Fibroblast of skin of right quadriceps (primary cell): Measurements from ENCODE around the gene MECP2.
"Not testable (repeated sequence)": the region's sequence is repeated elsewhere in the genome, so short reads cannot be mapped to it uniquely, and the experiment has no call there.

ENCODE experiments used
- DNase-seq: peaks from one replicate; pipeline ENCODE4 v3.0.0-alpha.2; 2013

MECP2 gene

GRCh38 chrX:154097589-154098541 lies at the start of gene MECP2:
Gene MECP2, minus strand, starts transcription at chrX:154097717.
- DNase-seq = peak; percentile 91

- DNase-seq = not testable (repeated sequence)
Measured at GRCh38 chrX:154144010-154144409, 46.5 kb upstream of the MECP2 start, which contains the start of gene OPN1LW. Gene OPN1LW, plus strand, starts transcription at chrX:154144243. Its CDS starts 41 bp downstream, at chrX:154144284.

GRCh38 chrX:154142950-154143745 lies 45.6 kb upstream of the MECP2 start:
- DNase-seq = no peak

- DNase-seq = no peak
Measured at GRCh38 chrX:154142386-154142785, 44.9 kb upstream of the MECP2 start.

GRCh38 chrX:154140742-154141141 lies 43.2 kb upstream of the MECP2 start:
- DNase-seq = no peak

- DNase-seq = no peak
Measured at GRCh38 chrX:154140206-154140605, 42.7 kb upstream of the MECP2 start.

- DNase-seq = no peak
Measured at GRCh38 chrX:154138857-154139256, 41.3 kb upstream of the MECP2 start.

GRCh38 chrX:154136627-154137161 lies 39.2 kb upstream of the MECP2 start:
- peak; percentile 41 for DNase-seq

GRCh38 chrX:154135458-154136229 lies 38.1 kb upstream of the MECP2 start:
- DNase-seq = no peak

GRCh38 chrX:154132366-154132765 lies 34.8 kb upstream of the MECP2 start:
- DNase-seq = no peak

- no peak for DNase-seq
Measured at GRCh38 chrX:154131955-154132354, 34.4 kb upstream of the MECP2 start.

- DNase-seq = no peak
Measured at GRCh38 chrX:154126101-154126500, 28.6 kb upstream of the MECP2 start.

- DNase-seq = no peak
Measured at GRCh38 chrX:154125391-154126040, 28.0 kb upstream of the MECP2 start.

GRCh38 chrX:154123241-154124219 lies 26.0 kb upstream of the MECP2 start:
- no peak for DNase-seq

- DNase-seq = no peak
Measured at GRCh38 chrX:154121961-154122360, 24.4 kb upstream of the MECP2 start.

GRCh38 chrX:154121207-154121606 lies 23.7 kb upstream of the MECP2 start:
- no peak for DNase-seq

- no peak for DNase-seq
Measured at GRCh38 chrX:154120567-154120966, 23.1 kb upstream of the MECP2 start.

- no peak for DNase-seq
Measured at GRCh38 chrX:154117566-154117965, 20.0 kb upstream of the MECP2 start.

GRCh38 chrX:154116426-154117211 lies 19.1 kb upstream of the MECP2 start:
- no peak for DNase-seq

GRCh38 chrX:154115750-154116149 lies 18.2 kb upstream of the MECP2 start:
- no peak for DNase-seq
